Keratinocyte (primary cell): Measurements from ENCODE around the gene KAT8. TPM values are rescaled to one million over a fixed set of nuclear protein-coding genes. Genes with fewer than 3 reads are reported as not detected.
A peak's percentile ranks its signal among the peaks of the same experiment; 100 is the strongest.

Source experiments
- DNase-seq: peaks from one replicate; pipeline ENCODE4 v3.0.0-alpha.2; 2011; ENCODE audit warnings: low read depth, missing footprints, low spot score
- FAIRE-seq: peaks from 2 replicates; lab custom pipeline; 2011; peaks lifted over from hg19 to GRCh38; lab: Jason Lieb, UNC
- H2AFZ ChIP-seq: 2 replicates; pipeline ENCODE4 v1.6.0; 2012; ENCODE audit warnings: low read length, control low read depth, inconsistent platforms; ENCODE audit not compliant: control insufficient read depth
- H3K27ac ChIP-seq: 2 replicates; pipeline ENCODE4 v1.5.1; 2011; ENCODE audit warnings: low read length; ENCODE audit not compliant: control insufficient read depth, insufficient read depth
- H3K27me3 ChIP-seq: 3 replicates; pipeline ENCODE4 v1.6.0; 2011; ENCODE audit warnings: low read length; ENCODE audit not compliant: control insufficient read depth, insufficient read depth; ENCODE audit errors: extremely low read depth
- H3K36me3 ChIP-seq, 2 experiments: 2 replicates in 1 of 2; 3 replicates in 1 of 2; pipeline ENCODE4 v1.5.1; 2011; ENCODE audit warnings: low read length in 2 of 2, mild to moderate bottlenecking in 1 of 2; ENCODE audit not compliant: control insufficient read depth in 2 of 2, insufficient read depth in 2 of 2; ENCODE audit errors: extremely low read depth in 1 of 2
- H3K4me1 ChIP-seq: 3 replicates; pipeline ENCODE4 v1.5.1; 2011; ENCODE audit warnings: low read length; ENCODE audit not compliant: control insufficient read depth, insufficient read depth; ENCODE audit errors: extremely low read depth
- H3K4me2 ChIP-seq: 3 replicates; pipeline ENCODE4 v1.6.0; 2011; ENCODE audit warnings: low read depth, low read length; ENCODE audit not compliant: control insufficient read depth, insufficient read depth; ENCODE audit errors: extremely low read depth
- H3K4me3 ChIP-seq, 3 experiments: fragments of 200-600 bp in 1 of 3; sonication (generic) in 1 of 3; 2 replicates in 2 of 3; 3 replicates in 1 of 3; pipeline ENCODE4 v1.5.1; 2011 to 2016; ENCODE audit warnings: low read length in 3 of 3, mild to moderate bottlenecking in 3 of 3, control low read depth in 2 of 3, inconsistent platforms in 1 of 3, low read depth in 1 of 3, mixed read lengths in 1 of 3, mixed run types in 1 of 3, moderate library complexity in 1 of 3; ENCODE audit not compliant: control insufficient read depth in 2 of 3, insufficient read depth in 2 of 3; ENCODE audit errors: extremely low read depth in 1 of 3
- H3K79me2 ChIP-seq: 2 replicates; pipeline ENCODE4 v1.6.0; 2012; ENCODE audit warnings: low read length; ENCODE audit not compliant: control insufficient read depth, insufficient read depth
- H3K9ac ChIP-seq: 3 replicates; pipeline ENCODE4 v1.6.0; 2011; ENCODE audit warnings: low read length; ENCODE audit not compliant: control insufficient read depth, insufficient read depth; ENCODE audit errors: extremely low read depth
- H3K9me1 ChIP-seq: 3 replicates; pipeline ENCODE4 v1.6.0; 2011; ENCODE audit warnings: low read length; ENCODE audit not compliant: control insufficient read depth, insufficient read depth; ENCODE audit errors: extremely low read depth
- H3K9me3 ChIP-seq: 2 replicates; pipeline ENCODE4 v1.5.1; 2012; ENCODE audit warnings: low read depth, low read length; ENCODE audit not compliant: control insufficient read depth
- H4K20me1 ChIP-seq: 3 replicates; pipeline ENCODE4 v1.6.0; 2011; ENCODE audit warnings: low read length; ENCODE audit not compliant: control insufficient read depth, insufficient read depth; ENCODE audit errors: extremely low read depth
- EZH2 ChIP-seq: IDR thresholded peaks from one replicate; pipeline ENCODE4 v1.6.1; 2012; ENCODE audit warnings: inconsistent platforms, mild to moderate bottlenecking, low read length, moderate library complexity
- dilution Hi-C: fragments of 300-500 bp; cut with MboI; formaldehyde crosslinking; loops from one replicate; pipeline ENCODE4 v1.7.0; 2020; ENCODE audit warnings: low sequenced_read_pairs; ENCODE audit not compliant: extremely low pct_ligation_motif_present
- polyA plus RNA-seq, 5 experiments: library from polyadenylated mRNA; depleted of rRNA in 3 of 5; stranded (reverse) in 3 of 5; stranded (forward) in 1 of 5; unstranded in 1 of 5; fragments of >200 nt; gene quantifications; 1 replicate in 1 of 5; 2 replicates in 3 of 5; 3 replicates in 1 of 5; pipeline versions ENCODE4 v1.2.1 to v1.2.3, GENCODE V29; 2011 to 2012; ENCODE audit warnings: missing spikeins in 2 of 5, low read depth in 1 of 5, low replicate concordance in 1 of 5
- TF ChIP-seq, protein P1 (sequence below), 3 experiments: IDR thresholded peaks in 1 of 3; conservative IDR thresholded peaks in 1 of 3; optimal IDR thresholded peaks in 1 of 3; 2 replicates in 2 of 3; 3 replicates in 1 of 3; pipeline versions ENCODE3 to v1.5.1; 2011; ENCODE audit warnings: low read length in 3 of 3, mild to moderate bottlenecking in 3 of 3, moderate library complexity in 2 of 3, control low read depth in 1 of 3, inconsistent platforms in 1 of 3; ENCODE audit not compliant: insufficient read depth in 2 of 3; ENCODE audit errors: extremely low read depth in 1 of 3

KAT8 gene
- polyA plus RNA-seq, 1 donor (not counting 4 experiments of a cell fraction or from before 2014, with no cell fraction given): 26.4 TPM

DNA sequence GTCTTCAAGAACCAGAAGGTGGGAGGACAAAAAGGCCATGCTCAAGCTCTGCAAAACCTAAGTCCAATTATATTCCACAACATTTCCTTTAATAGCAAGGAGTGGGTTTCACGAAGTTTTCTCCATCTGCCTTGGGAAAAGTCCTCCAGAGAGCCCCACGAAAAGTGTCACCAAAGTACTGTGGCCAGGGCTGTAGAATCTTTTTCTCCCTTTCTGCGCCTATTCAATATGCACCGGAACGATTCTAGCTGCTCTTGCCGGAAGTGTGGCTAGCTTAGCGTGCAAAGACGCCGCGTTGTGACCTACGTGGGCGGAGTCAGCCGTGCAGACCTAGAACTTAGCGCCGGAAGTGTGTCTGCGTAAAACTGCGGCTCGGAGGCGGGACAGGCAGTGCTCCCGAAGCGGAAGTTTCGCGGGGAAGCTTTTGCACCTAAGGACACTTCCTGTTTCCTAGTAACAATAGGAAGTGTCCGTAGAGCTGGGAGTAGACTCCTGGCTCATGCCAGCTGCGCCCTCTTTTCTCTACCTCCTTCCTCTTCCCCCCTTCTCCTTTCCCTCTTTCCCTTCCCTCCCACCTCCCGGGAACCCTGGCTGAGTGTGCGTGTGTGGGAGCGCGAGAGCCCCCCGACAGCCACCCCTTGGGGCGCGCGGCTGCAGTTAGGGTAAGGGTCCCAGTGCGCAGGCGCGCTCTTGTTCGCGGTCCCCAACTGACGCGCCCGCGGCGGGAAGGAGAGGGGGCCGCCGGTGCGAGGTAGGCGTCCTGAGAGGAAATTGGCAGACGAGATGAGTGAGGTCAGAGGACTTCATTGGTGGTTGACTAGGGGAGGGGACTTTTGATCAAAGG, 43.3 kb upstream of the KAT8 start, which contains the start of the genes ZNF646 and ZNF668:
ZNF646 (plus strand) TSS at position 453 of the 844 bp plus-strand sequence. CDS start 1,903 bp downstream, outside the sequence.
ZNF668 (minus strand) TSS at position 271 of the 844 bp plus-strand sequence. CDS start 9,781 bp downstream, outside the sequence.
- Histone ChIP-seq H3K4me1 (peaks cover 11% of the 10 kb centered on the region), H3K4me3 (peak within 1 kb of the TSS; percentile 82 to 94 (median 91)), H4K20me1 (no peaks in the 10 kb centered on the region), H2AFZ (peak within 1 kb of the TSS; percentile 78), H3K9me3 (no peaks in the 10 kb centered on the region), H3K79me2 (peaks cover 73% of the 10 kb centered on the region), H3K9ac (peak within 1 kb of the TSS; percentile 92), H3K4me2 (peak within 1 kb of the TSS; percentile 81), H3K27ac (peak within 1 kb of the TSS; percentile 84), H3K27me3 (no peaks in the 10 kb centered on the region), H3K36me3 (peaks cover 10 to 15% of the 10 kb centered on the region in 2 experiments), H3K9me1 (no peaks in the 10 kb centered on the region)
- DNase-seq (peak; percentile 90), FAIRE-seq (peak; percentile 84)
- TF ChIP-seq EZH2: no peak
- TF ChIP-seq, protein P1, sequence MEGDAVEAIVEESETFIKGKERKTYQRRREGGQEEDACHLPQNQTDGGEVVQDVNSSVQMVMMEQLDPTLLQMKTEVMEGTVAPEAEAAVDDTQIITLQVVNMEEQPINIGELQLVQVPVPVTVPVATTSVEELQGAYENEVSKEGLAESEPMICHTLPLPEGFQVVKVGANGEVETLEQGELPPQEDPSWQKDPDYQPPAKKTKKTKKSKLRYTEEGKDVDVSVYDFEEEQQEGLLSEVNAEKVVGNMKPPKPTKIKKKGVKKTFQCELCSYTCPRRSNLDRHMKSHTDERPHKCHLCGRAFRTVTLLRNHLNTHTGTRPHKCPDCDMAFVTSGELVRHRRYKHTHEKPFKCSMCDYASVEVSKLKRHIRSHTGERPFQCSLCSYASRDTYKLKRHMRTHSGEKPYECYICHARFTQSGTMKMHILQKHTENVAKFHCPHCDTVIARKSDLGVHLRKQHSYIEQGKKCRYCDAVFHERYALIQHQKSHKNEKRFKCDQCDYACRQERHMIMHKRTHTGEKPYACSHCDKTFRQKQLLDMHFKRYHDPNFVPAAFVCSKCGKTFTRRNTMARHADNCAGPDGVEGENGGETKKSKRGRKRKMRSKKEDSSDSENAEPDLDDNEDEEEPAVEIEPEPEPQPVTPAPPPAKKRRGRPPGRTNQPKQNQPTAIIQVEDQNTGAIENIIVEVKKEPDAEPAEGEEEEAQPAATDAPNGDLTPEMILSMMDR (optimal IDR thresholded peaks at IDR 0.05 in 1 of 3, IDR thresholded peaks at IDR 0.05 in 1 of 3, conservative IDR thresholded peaks at IDR 0.05 in 1 of 3; ENCODE audit: extremely low read depth in 1 of 3, insufficient read depth in 2 of 3, low read length in 3 of 3): no peak
- dilution Hi-C loops: no loop called here

DNA sequence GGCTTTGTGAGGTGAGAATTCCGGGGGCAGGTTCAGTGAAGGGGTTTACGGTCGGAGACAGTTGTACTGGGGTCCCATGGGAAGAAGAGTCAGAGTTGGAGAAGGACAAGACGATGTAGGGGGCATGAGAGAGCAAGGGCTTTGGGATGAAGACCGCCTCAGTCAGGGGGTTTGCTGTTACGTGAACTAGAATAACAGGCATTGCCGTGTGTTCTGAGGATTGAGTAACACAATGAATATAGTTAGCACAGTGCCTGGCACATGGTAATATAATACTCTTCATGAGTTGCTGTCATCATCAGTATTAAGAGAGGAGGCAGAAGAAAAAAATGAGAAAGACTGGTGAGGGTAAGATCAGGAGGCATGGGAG, 42.7 kb upstream of the KAT8 start:
- H3K9ac ChIP-seq: peak overlapping the region; percentile 92
- peaks cover 16 to 17% of the 10 kb centered on the region in 2 experiments for H3K36me3 ChIP-seq
- H3K27ac ChIP-seq: peak overlapping the region; percentile 84
- no peak for DNase-seq
- peak overlapping the region; percentile 76 for H3K4me2 ChIP-seq
- H3K4me1 ChIP-seq: peaks cover 11% of the 10 kb centered on the region
- peak overlapping the region; percentile 76 for H2AFZ ChIP-seq
- no peak for TF ChIP-seq EZH2
- TF ChIP-seq, protein P1 (optimal IDR thresholded peaks at IDR 0.05 in 1 of 3, IDR thresholded peaks at IDR 0.05 in 1 of 3, conservative IDR thresholded peaks at IDR 0.05 in 1 of 3; ENCODE audit: extremely low read depth in 1 of 3, insufficient read depth in 2 of 3, low read length in 3 of 3): no peak
- H3K9me1 ChIP-seq: no peaks in the 10 kb centered on the region
- H3K9me3 ChIP-seq: no peaks in the 10 kb centered on the region
- H3K27me3 ChIP-seq: no peaks in the 10 kb centered on the region
- H3K4me3 ChIP-seq: peak overlapping the region; percentile 82 to 94 (median 91)
- FAIRE-seq: no peak
- H3K79me2 ChIP-seq: peaks cover 75% of the 10 kb centered on the region
- no peaks in the 10 kb centered on the region for H4K20me1 ChIP-seq
- dilution Hi-C loops: no loop called here
